Activated CD4-positive, alpha-beta memory T cell treated with anti-CD3 and anti-CD28 coated beads, Interleukin-2, amount 10 ng/mL, durations not matched to agents 7 days and 5 days (primary cell): Measurements from ENCODE around the gene KRTAP10-12. TPM values are rescaled to one million over a fixed set of nuclear protein-coding genes. Genes with fewer than 3 reads are reported as not detected.

Experiments used
- CTCF ChIA-PET: fragments of 350-600 bp; sonication (Branson Sonifier 250); formaldehyde crosslinking; loops from one replicate; lab custom pipeline; 2021; ENCODE audit warnings: antibody characterized with exemption, inconsistent platforms; lab: Charles Lee
- POLR2A ChIA-PET: fragments of 350-600 bp; sonication (Branson Sonifier 250); formaldehyde crosslinking; loops from one replicate; lab custom pipeline; 2021; ENCODE audit warnings: antibody characterized with exemption; lab: Charles Lee
- DNase-seq: peaks from one replicate; pipeline ENCODE4 v3.0.0-alpha.2; 2020
- H3K27ac Mint-ChIP-seq: one replicate; pipeline ENCODE4 v1.8.0; 2021; ENCODE audit warnings: mild to moderate bottlenecking, mixed read lengths
- H3K27me3 Mint-ChIP-seq: one replicate; pipeline ENCODE4 v1.8.0; 2021; ENCODE audit warnings: mixed read lengths
- H3K36me3 Mint-ChIP-seq: one replicate; pipeline ENCODE4 v1.8.0; 2021; ENCODE audit warnings: low read depth, mixed read lengths
- H3K4me1 Mint-ChIP-seq: one replicate; pipeline ENCODE4 v1.8.0; 2021; ENCODE audit warnings: mixed read lengths
- H3K4me3 Mint-ChIP-seq: one replicate; pipeline ENCODE4 v1.8.0; 2021; ENCODE audit warnings: mild to moderate bottlenecking, mixed read lengths
- H3K9me3 Mint-ChIP-seq: one replicate; pipeline ENCODE4 v1.8.0; 2021; ENCODE audit warnings: mixed read lengths
- total RNA-seq, 2 experiments: library from RNA; stranded (reverse); gene quantifications; one replicate each; pipeline ENCODE4 v1.2.3, GENCODE V29; 2021

KRTAP10-12 gene
- total RNA-seq, 2 experiments from 2014 or later, result not detected

- Mint-ChIP-seq H3K9me3 (no peaks in the 10 kb centered on the region), H3K4me3 (no peak overlapping the region), H3K27me3 (peaks cover 32% of the 10 kb centered on the region), H3K4me1 (no peaks in the 10 kb centered on the region), H3K27ac (no peak overlapping the region), H3K36me3 (no peaks in the 10 kb centered on the region)
- POLR2A ChIA-PET, result no interaction called here
- CTCF ChIA-PET, result interaction anchor here (1.4 kb wide), 1 partner anchor 66 kb away, joined by 4 read pairs; no protein-coding TSS in a partner anchor
- no peak for DNase-seq
Measured at GRCh38 chr21:44727757-44728156, 30.8 kb downstream of the KRTAP10-12 start.

DNA sequence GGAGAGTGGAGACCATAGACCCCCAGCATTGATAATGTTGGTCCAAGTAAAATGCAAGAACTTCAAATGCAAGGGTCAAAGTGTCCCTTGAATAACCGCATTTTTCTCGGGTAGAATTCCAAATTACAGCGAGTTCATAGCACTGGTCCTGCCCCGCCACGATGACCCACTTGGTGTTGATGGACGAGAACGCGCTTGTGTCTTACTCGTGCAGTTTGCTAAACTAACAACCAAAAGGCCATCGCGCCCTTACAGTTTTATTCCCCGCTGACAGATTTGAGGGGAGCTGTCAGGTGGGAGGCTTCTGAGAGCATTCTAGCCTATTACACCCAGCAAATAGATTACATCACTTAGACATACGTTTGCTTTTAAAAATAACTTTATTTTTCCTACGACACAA is 31.7 kb downstream of the KRTAP10-12 start:
- H3K9me3 Mint-ChIP-seq, result no peaks in the 10 kb centered on the region
- no peak overlapping the region for H3K4me3 Mint-ChIP-seq
- no peak for DNase-seq
- no peaks in the 10 kb centered on the region for H3K4me1 Mint-ChIP-seq
- no peaks in the 10 kb centered on the region for H3K36me3 Mint-ChIP-seq
- peaks cover 26% of the 10 kb centered on the region for H3K27me3 Mint-ChIP-seq
- ChIA-PET CTCF (interaction anchor here (0.7 kb wide), 1 partner anchor 14 kb away, joined by 3 read pairs; no protein-coding TSS in a partner anchor), POLR2A (no interaction called here)
- no peak overlapping the region for H3K27ac Mint-ChIP-seq

DNA sequence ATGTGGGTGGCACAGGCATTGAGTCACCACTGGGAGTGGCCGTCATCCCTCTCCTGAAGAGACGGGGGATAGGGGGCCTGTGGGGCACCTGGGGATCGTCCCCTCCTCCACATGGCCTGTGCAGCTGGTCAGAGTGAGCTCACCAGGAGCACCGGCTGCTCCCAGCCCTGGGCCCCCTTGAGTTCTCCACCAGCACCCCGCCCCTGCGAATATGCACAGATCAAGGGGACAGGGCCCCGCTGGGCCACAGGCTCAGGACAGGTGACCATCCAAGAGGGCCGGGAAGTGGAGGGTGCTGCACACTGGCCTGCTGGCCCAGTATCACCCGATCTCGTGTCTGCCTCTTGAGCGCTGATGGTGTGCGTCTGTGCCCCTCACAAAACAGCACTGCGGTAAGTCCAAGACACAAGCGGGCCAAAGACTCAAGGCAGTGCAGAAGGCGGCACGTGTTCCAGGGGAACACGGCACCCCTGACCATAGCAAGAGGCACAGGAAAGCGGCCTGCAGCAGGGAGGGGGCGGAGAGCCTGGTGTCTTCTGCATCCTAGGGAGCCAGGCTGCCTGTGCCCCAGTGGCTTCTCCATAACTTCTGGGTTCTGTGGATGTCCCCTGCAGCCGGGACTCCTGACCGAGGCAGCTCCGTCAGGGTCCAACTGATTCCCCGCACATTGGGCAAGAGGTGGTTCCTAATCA is 32.5 kb downstream of the KRTAP10-12 start:
- ChIA-PET POLR2A (no interaction called here), CTCF (interaction anchor here (0.7 kb wide), 1 partner anchor 13 kb away, joined by 3 read pairs; no protein-coding TSS in a partner anchor)
- Mint-ChIP-seq H3K4me3 (no peak overlapping the region), H3K27me3 (peaks cover 21% of the 10 kb centered on the region), H3K9me3 (no peaks in the 10 kb centered on the region), H3K4me1 (no peaks in the 10 kb centered on the region), H3K36me3 (no peaks in the 10 kb centered on the region), H3K27ac (no peak overlapping the region)
- no peak for DNase-seq

DNA sequence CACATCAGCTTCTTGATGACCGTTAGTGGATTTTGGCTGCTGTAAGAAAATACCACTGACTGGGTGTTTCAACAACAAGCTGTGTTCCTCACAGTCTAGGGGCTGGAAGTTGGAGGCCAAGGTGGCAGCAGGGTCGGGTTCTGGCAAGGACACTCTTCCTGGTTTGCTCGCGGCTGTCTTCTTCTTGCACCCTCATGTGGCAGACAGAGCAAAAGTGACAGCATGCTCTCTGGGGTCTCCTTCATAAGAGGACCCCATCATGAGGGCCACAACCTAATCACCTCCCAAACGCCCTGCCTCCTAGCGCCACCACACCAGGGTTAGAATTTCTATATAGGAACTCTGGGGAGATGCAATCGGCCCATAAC is 33.0 kb downstream of the KRTAP10-12 start:
- no peak overlapping the region for H3K4me3 Mint-ChIP-seq
- H3K9me3 Mint-ChIP-seq, result no peaks in the 10 kb centered on the region
- ChIA-PET CTCF (no interaction called here), POLR2A (no interaction called here)
- H3K27me3 Mint-ChIP-seq, result peaks cover 19% of the 10 kb centered on the region
- H3K27ac Mint-ChIP-seq, result no peak overlapping the region
- DNase-seq, result no peak
- no peaks in the 10 kb centered on the region for H3K4me1 Mint-ChIP-seq
- no peaks in the 10 kb centered on the region for H3K36me3 Mint-ChIP-seq

DNA sequence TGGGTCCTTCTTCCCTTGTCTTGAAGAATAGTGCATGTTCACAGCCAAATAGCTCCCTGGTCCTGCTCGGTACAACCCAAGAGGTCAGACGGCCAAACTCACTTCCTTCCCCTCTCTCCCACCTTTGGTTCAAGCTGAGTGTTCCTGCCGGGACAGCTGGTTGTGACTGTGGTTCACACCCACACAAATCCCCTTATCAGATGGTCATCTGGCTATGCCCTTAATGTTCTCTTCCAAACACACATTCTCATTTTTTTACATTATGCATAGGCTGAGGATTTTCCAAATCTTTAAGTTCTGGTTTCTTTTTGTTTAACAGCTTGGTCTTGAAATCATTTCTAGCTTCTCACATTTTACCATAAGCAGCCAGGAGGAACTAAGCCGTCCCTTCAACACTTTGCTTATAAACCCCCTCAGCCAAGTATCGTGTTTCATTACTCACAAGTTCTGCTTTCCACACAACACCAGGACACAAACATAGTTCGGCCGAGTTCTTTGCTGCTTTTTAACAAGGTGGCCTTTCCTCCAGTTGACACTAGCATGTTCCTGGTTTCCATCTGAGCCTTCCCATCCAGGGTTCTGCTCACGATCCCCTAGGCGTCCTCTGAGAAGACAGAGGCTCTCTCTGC is 34.1 kb downstream of the KRTAP10-12 start:
- Mint-ChIP-seq H3K4me1 (no peaks in the 10 kb centered on the region), H3K36me3 (no peaks in the 10 kb centered on the region), H3K4me3 (no peak overlapping the region), H3K9me3 (no peaks in the 10 kb centered on the region), H3K27me3 (peaks cover 12% of the 10 kb centered on the region), H3K27ac (no peak overlapping the region)
- CTCF ChIA-PET, result no interaction called here
- POLR2A ChIA-PET, result no interaction called here
- no peak for DNase-seq

DNA sequence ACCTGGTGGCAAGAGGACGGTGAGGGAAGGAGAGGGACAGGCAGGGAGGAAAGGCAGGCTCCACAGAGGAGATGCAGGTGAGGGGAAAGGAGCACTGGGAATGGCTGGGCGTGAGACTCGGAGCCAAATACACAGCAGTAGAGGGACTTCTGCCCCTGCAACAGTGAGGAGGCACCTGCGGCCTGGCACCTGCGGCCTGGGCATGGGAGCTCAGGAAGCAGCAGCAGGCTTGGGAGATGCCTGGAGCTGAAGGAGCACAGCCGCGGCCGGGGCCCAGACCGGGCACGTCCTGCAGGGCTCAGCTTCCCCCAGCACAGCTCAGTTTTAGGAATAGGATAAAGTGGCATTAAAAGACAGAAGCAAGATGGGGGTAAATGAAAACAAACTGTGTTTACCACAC is 35.3 kb downstream of the KRTAP10-12 start:
- no peaks in the 10 kb centered on the region for H3K4me1 Mint-ChIP-seq

GRCh38 chr21:44732956-44733355 is 36.0 kb downstream of the KRTAP10-12 start:
- no peaks in the 10 kb centered on the region for H3K9me3 Mint-ChIP-seq
- no peaks in the 10 kb centered on the region for H3K36me3 Mint-ChIP-seq
- H3K4me1 Mint-ChIP-seq, result no peaks in the 10 kb centered on the region
- ChIA-PET POLR2A (no interaction called here), CTCF (interaction anchor here (1.1 kb wide), 1 partner anchor 60 kb away, joined by 3 read pairs; no protein-coding TSS in a partner anchor)
- no peak overlapping the region for H3K27ac Mint-ChIP-seq
- no peak overlapping the region for H3K4me3 Mint-ChIP-seq
- no peak for DNase-seq
- peaks cover 9% of the 10 kb centered on the region for H3K27me3 Mint-ChIP-seq

More for the DNA sequence above, 35.3 kb downstream of the KRTAP10-12 start:
- H3K9me3 Mint-ChIP-seq, result no peaks in the 10 kb centered on the region
- CTCF ChIA-PET, result interaction anchor here (1.1 kb wide), 1 partner anchor 61 kb away, joined by 3 read pairs; no protein-coding TSS in a partner anchor
- no peaks in the 10 kb centered on the region for H3K36me3 Mint-ChIP-seq
- H3K27ac Mint-ChIP-seq, result no peak overlapping the region
- POLR2A ChIA-PET, result no interaction called here
- H3K27me3 Mint-ChIP-seq, result peaks cover 9% of the 10 kb centered on the region
- no peak for DNase-seq
- H3K4me3 Mint-ChIP-seq, result no peak overlapping the region

DNA sequence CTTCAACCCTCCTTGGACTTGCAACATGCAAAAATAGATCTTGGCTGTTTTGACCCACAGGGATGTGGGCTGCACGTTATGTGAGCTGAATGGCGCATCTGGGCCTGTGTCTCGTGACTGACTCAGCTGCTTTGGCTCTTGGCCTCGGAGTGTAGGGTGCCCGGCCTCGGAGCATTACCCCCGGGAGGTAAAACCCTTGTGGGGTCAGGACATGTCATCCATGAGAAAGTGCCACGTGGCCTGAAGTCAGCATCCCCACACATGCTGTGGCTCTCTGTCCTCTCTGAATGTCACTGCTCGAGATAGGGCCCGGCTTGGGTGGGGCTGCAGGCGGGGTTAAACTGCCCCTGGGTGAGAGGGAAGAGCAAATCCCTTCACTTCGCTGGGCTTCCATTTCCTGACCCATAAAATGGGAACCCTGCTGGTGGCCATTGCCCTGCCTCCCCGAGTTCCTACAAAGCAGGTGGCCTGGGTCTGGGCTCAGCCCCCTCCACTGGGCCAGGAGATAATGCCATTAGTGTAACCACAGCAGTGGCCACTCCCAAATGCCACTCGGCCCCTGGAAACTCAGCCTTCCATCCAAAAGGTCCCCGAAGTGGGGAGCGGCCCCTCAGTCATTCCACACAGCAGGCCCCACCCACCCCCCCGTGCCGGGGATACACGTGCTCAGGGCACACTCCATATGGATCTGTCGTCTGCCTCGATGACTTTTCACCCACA is 37.2 kb downstream of the KRTAP10-12 start:
- no peak overlapping the region for H3K27ac Mint-ChIP-seq
- H3K4me3 Mint-ChIP-seq, result no peak overlapping the region
- H3K4me1 Mint-ChIP-seq, result no peaks in the 10 kb centered on the region
- ChIA-PET POLR2A (no interaction called here), CTCF (no interaction called here)
- H3K9me3 Mint-ChIP-seq, result no peaks in the 10 kb centered on the region
- no peaks in the 10 kb centered on the region for H3K36me3 Mint-ChIP-seq
- no peak for DNase-seq
- H3K27me3 Mint-ChIP-seq, result peaks cover 9% of the 10 kb centered on the region

DNA sequence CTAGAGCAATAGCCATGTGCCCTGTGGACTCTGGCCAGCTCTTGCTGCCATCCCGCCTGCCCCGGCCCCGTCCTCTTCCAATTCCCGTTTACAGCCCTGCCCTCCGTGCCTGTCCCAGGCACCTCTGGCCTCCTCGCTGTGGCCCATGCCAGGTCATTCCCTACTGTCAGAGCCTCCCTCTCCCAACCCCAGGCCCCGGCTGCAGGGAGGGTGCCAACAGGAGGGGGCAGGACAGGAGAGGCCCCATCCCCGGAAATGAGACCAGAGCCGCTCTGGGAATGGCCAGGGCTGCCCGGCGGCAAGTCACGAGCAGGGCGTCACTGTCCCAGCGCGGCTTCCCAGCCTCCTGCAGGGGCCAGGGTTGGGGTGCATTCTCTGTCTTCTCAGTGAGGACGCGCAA is 37.9 kb downstream of the KRTAP10-12 start:
- H3K4me3 Mint-ChIP-seq, result no peak overlapping the region
- peaks cover 9% of the 10 kb centered on the region for H3K27me3 Mint-ChIP-seq
- no peak for DNase-seq
- CTCF ChIA-PET, result no interaction called here
- H3K4me1 Mint-ChIP-seq, result no peaks in the 10 kb centered on the region
- POLR2A ChIA-PET, result no interaction called here
- no peak overlapping the region for H3K27ac Mint-ChIP-seq
- no peaks in the 10 kb centered on the region for H3K9me3 Mint-ChIP-seq
- no peaks in the 10 kb centered on the region for H3K36me3 Mint-ChIP-seq

DNA sequence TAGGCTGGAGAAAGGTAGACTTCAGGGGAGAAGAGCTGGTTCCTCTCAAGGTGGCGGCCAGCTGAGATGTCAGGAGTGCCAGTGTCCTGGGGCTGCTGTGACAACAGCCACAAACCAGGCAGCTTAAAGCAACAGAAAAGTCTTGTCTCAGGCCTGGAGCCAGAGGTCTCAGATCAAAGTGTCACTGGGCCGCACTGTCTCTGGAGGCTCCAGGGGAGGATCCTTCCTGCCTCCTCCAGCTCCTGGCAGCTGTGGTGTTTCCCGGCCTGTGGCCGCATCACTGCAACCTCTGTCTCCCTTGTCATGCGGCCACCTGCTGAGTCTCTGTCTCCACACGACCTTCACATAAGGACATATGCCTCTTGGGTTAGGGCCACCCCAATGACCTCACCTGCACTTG is 38.8 kb downstream of the KRTAP10-12 start:
- POLR2A ChIA-PET, result no interaction called here
- Mint-ChIP-seq H3K4me3 (no peak overlapping the region), H3K4me1 (no peaks in the 10 kb centered on the region), H3K27me3 (peaks cover 10% of the 10 kb centered on the region), H3K27ac (no peak overlapping the region), H3K36me3 (no peaks in the 10 kb centered on the region), H3K9me3 (no peaks in the 10 kb centered on the region)
- DNase-seq, result no peak
- CTCF ChIA-PET, result no interaction called here

GRCh38 chr21:44736291-44737004 is 39.5 kb downstream of the KRTAP10-12 start:
- Mint-ChIP-seq H3K9me3 (no peaks in the 10 kb centered on the region), H3K4me1 (no peaks in the 10 kb centered on the region), H3K27me3 (peaks cover 9% of the 10 kb centered on the region), H3K36me3 (no peaks in the 10 kb centered on the region), H3K4me3 (no peak overlapping the region), H3K27ac (no peak overlapping the region)
- POLR2A ChIA-PET, result no interaction called here
- CTCF ChIA-PET, result no interaction called here
- DNase-seq, result no peak

GRCh38 chr21:44737706-44738354 is 40.9 kb downstream of the KRTAP10-12 start:
- Mint-ChIP-seq H3K27ac (no peak overlapping the region), H3K4me1 (no peaks in the 10 kb centered on the region), H3K36me3 (no peaks in the 10 kb centered on the region), H3K4me3 (no peak overlapping the region), H3K27me3 (peaks cover 4% of the 10 kb centered on the region), H3K9me3 (no peaks in the 10 kb centered on the region)
- POLR2A ChIA-PET, result no interaction called here
- CTCF ChIA-PET, result interaction anchor here (1.6 kb wide), 1 partner anchor 24 kb away, joined by 3 read pairs; no protein-coding TSS in a partner anchor
- no peak for DNase-seq
